Fibroblast of pulmonary artery (primary cell): Measurements from ENCODE around the gene DR1.
A peak's percentile ranks its signal among the peaks of the same experiment; 100 is the strongest.

ENCODE experiments used
- DNase-seq: peaks from one replicate; pipeline ENCODE4 v3.0.0-alpha.2; 2010; ENCODE audit warnings: low read depth
- H3K4me3 ChIP-seq: replicated peaks from 2 replicates; pipeline ENCODE4 v1.5.1; 2011; ENCODE audit warnings: low read depth, mild to moderate bottlenecking, control low read depth, low read length, moderate library complexity
- TF ChIP-seq, protein P1 (sequence below): IDR thresholded peaks from 2 replicates; pipeline ENCODE4 v1.5.1; 2011; ENCODE audit warnings: mild to moderate bottlenecking, control low read depth, low read length, inconsistent platforms; ENCODE audit errors: missing control alignments

Gene DR1

DNA sequence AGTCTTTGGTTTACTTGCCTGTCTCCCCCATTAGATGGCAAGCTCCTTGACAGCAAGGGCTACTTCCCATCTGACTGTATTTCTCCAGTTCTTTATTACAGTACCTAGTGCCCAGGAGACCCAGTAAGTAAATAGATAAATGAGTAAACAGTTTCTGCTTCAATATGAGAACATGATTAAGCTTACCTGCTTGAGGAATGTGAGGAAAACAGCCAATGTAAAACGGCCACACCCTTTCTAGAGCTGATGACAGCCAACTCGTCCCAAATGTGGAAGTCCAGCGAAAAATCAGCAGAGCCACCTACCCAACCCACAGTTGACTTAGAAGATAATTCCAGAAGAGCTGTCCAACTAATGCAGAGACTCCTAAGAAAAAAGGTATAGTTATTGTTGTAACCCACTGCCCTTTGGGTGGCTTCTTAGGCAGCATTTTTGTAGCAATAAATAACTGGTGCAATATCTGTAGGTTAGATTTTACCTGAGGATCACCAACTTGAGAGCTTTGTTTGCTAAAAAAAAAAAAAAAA, 6.5 kb upstream of the DR1 start:
- no peak for DNase-seq
- TF ChIP-seq, protein P1, sequence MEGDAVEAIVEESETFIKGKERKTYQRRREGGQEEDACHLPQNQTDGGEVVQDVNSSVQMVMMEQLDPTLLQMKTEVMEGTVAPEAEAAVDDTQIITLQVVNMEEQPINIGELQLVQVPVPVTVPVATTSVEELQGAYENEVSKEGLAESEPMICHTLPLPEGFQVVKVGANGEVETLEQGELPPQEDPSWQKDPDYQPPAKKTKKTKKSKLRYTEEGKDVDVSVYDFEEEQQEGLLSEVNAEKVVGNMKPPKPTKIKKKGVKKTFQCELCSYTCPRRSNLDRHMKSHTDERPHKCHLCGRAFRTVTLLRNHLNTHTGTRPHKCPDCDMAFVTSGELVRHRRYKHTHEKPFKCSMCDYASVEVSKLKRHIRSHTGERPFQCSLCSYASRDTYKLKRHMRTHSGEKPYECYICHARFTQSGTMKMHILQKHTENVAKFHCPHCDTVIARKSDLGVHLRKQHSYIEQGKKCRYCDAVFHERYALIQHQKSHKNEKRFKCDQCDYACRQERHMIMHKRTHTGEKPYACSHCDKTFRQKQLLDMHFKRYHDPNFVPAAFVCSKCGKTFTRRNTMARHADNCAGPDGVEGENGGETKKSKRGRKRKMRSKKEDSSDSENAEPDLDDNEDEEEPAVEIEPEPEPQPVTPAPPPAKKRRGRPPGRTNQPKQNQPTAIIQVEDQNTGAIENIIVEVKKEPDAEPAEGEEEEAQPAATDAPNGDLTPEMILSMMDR: no peak
- no peak overlapping the region for H3K4me3 ChIP-seq

DNA sequence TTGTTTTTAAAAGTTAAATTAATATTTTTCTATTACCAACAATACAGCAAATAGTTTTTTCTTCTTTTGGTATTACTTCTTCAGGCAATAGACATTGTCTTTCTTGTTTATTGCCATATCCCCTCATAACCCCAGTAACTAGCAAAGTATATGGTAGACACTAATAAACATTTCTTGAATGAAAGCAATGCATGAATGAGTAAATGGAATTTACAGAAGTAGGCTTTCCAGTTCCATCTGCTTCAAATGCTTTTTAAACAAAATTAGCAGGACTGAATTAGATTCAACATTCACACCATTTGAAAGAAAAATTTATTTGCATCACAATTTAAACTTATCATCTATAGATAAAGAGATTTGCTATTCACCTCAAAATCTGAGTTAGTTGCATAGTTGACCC, 5.6 kb upstream of the DR1 start:
- TF ChIP-seq, protein P1: no peak
- no peak overlapping the region for H3K4me3 ChIP-seq
- DNase-seq: no peak

DNA sequence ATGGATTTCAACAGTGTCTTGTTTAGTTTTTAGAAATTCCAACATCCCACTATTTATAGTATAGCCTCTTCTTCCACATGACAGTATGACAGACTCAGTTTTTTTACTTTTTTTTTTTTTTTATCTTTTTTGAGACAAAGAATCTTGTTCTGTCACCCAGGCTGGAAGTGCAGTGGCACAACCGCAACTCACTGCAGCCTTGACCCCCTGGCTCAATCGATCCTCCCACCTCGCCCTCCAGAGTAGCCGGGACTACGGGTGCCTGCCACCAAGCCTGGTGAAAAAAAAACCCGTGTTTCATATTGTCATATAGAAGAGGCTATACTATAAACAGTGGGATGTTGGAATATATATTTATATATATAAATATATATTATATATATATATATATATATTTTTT, 1.2 kb upstream of the DR1 start:
- TF ChIP-seq, protein P1: no peak
- no peak overlapping the region for H3K4me3 ChIP-seq

DNA sequence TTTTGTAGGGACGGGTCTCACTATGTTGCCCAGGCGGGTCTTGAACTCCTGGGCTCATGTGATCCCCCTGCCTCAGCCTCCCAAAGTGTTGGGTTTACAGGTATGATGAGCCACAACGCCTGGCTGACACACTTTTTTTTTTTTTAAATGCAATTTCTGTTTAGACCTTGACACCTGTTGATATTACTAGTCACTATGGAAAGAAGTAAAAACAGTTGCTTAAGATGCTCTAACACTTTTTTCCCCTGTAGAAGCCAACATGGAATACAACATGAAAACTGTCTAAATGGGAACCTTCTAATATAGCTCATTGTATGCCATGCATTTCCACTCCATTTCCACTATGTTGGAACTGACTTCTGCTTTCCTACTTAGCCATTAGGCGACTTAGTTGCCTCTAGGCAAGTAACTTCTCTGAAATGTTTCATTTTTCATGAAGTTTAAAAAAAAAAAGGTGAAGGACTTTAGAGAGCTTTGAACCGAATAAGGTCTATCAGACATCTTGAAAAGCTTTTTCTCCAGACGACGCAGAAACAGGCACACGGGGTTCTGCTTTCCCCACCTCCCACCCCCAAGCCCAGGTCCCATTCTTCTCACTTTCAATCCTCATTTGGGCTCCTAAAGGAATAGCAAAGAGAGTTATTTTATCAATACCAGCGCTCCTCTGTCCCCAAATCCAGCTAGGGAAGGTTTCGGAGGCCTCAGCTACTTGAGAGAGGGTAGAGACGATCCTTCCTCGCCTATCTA, 648 bp upstream of the DR1 start:
- TF ChIP-seq, protein P1: no peak
- DNase-seq: peak; percentile 29
- H3K4me3 ChIP-seq: peak overlapping the region; percentile 85

More for the DNA sequence above, 1.2 kb upstream of the DR1 start:
- DNase-seq: no peak

DNA sequence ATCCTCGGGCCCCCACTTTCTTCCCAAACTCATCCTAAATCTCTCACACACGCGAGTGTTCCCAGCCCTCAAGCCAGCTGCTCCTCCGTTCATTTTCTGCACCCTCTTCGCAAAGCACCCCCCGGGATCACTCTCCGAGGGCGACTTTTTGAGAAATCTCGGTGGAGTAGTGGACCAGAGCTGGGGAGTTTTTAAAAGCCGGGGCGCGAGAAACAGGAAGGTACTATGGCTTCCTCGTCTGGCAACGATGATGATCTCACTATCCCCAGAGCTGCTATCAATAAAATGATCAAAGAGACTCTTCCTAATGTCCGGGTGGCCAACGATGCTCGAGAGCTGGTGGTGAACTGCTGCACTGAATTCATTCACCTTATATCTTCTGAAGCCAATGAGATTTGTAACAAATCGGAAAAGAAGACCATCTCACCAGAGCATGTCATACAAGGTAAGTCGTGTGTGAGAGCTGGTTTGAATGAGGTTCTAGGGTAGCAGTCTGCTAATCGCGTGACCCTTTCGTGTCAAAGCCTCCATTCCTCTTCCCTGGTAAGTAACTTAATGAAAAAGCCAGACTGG, 800 bp downstream of the DR1 start:
- H3K4me3 ChIP-seq: peak overlapping the region; percentile 85
- TF ChIP-seq, protein P1: no peak
- no peak for DNase-seq

DNA sequence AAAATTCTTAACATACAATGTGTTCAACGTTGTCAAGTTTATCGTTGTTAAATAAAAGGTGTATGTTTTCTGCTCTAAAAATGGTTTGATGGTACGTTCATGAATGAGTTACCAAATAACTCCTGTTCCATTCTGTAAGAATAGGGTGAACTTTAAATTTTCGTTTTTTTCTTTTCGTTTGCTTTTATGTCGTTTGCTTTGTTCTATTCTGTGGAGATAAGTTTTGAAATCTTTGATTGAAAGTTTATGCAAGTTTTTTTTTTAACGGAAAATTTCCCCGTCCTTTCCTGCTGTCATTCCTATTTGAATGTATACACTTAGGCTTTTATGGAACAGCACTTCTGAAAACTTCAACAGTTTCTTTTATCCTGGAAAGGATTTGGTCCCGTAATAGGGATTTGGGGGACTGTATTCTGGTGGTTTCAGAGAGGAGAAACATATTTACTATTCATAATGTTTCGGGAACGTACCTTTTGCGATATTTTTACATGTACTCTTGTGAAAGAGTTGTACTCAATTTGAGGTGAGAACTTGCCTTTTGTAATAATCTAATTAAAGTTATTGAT, 1.7 kb downstream of the DR1 start:
- H3K4me3 ChIP-seq: peak overlapping the region; percentile 85
- no peak for DNase-seq
- TF ChIP-seq, protein P1: no peak
